H9 (cell line): Measurements from ENCODE around the gene PIP5KL1. TPM values are rescaled to one million over a fixed set of nuclear protein-coding genes. Genes with fewer than 3 reads are reported as not detected.
A peak's percentile ranks its signal among the peaks of the same experiment; 100 is the strongest.

Source experiments
- DNase-seq: peaks from one replicate; pipeline ENCODE4 v3.0.0-alpha.2; 2017
- H2AFZ ChIP-seq: one replicate; pipeline ENCODE4 v1.6.1; 2013; ENCODE audit warnings: mild to moderate bottlenecking, low read length, control low read depth, moderate library complexity
- H2AK5ac ChIP-seq: 2 replicates; pipeline ENCODE4 v1.6.1; 2013; ENCODE audit warnings: low read length, control low read depth, mixed read lengths; ENCODE audit not compliant: insufficient read length
- H2BK120ac ChIP-seq: one replicate; pipeline ENCODE4 v1.6.1; 2013; ENCODE audit warnings: low read depth, mild to moderate bottlenecking, low read length, control low read depth, inconsistent platforms; ENCODE audit not compliant: poor library complexity, severe bottlenecking
- H2BK12ac ChIP-seq: 2 replicates; pipeline ENCODE4 v1.6.1; 2013; ENCODE audit warnings: low read length, control low read depth, mixed read lengths, low read depth; ENCODE audit not compliant: insufficient read length
- H2BK15ac ChIP-seq: 2 replicates; pipeline ENCODE4 v1.6.1; 2013; ENCODE audit warnings: low read depth, low read length, control low read depth
- H2BK20ac ChIP-seq: one replicate; pipeline ENCODE4 v1.6.1; 2013; ENCODE audit warnings: low read depth, mild to moderate bottlenecking, low read length, control low read depth, inconsistent platforms; ENCODE audit not compliant: poor library complexity, severe bottlenecking
- H2BK5ac ChIP-seq: 2 replicates; pipeline ENCODE4 v1.6.1; 2013; ENCODE audit warnings: low read length, control low read depth, mixed read lengths; ENCODE audit not compliant: insufficient read length
- H3K14ac ChIP-seq: 2 replicates; pipeline ENCODE4 v1.6.1; 2013; ENCODE audit warnings: low read length, control low read depth; ENCODE audit not compliant: insufficient read depth
- H3K18ac ChIP-seq: 2 replicates; pipeline ENCODE4 v1.6.1; 2013; ENCODE audit warnings: low read depth, mild to moderate bottlenecking, mixed read lengths, low read length, control low read depth; ENCODE audit not compliant: insufficient read length
- H3K23ac ChIP-seq: 2 replicates; pipeline ENCODE4 v1.6.1; 2013; ENCODE audit warnings: low read length, control low read depth, mixed read lengths, low read depth; ENCODE audit not compliant: insufficient read length
- H3K23me2 ChIP-seq: 2 replicates; pipeline ENCODE4 v1.6.1; 2013; ENCODE audit warnings: low read depth, mild to moderate bottlenecking, mixed read lengths, low read length, control low read depth; ENCODE audit not compliant: insufficient read length, poor library complexity, severe bottlenecking
- H3K27ac ChIP-seq: 2 replicates; pipeline ENCODE4 v1.5.1; 2013; ENCODE audit warnings: low read length, control low read depth, mixed read lengths, low read depth; ENCODE audit not compliant: insufficient read length
- H3K27me3 ChIP-seq: 2 replicates; pipeline ENCODE4 v1.6.1; 2013; ENCODE audit warnings: low read length, control low read depth, inconsistent platforms; ENCODE audit not compliant: insufficient read depth
- H3K4ac ChIP-seq: 2 replicates; pipeline ENCODE4 v1.6.1; 2013; ENCODE audit warnings: low read depth, mild to moderate bottlenecking, control low read depth, inconsistent platforms, low read length, moderate library complexity
- H3K4me1 ChIP-seq: 2 replicates; pipeline ENCODE4 v1.6.1; 2013; ENCODE audit warnings: low read length, control low read depth, inconsistent platforms; ENCODE audit not compliant: insufficient read depth
- H3K4me2 ChIP-seq: 2 replicates; pipeline ENCODE4 v1.6.1; 2013; ENCODE audit warnings: low read length, control low read depth, mixed read lengths; ENCODE audit not compliant: insufficient read length, insufficient read depth
- H3K56ac ChIP-seq: 2 replicates; pipeline ENCODE4 v1.6.1; 2013; ENCODE audit warnings: low read depth, mild to moderate bottlenecking, mixed read lengths, low read length, control low read depth; ENCODE audit not compliant: insufficient read length
- H3K79me1 ChIP-seq: 2 replicates; pipeline ENCODE4 v1.6.1; 2013; ENCODE audit warnings: low read depth, mild to moderate bottlenecking, moderate library complexity, low read length, control low read depth, inconsistent platforms; ENCODE audit not compliant: insufficient read depth, poor library complexity, severe bottlenecking
- H3K79me2 ChIP-seq: 2 replicates; pipeline ENCODE4 v1.6.1; 2013; ENCODE audit warnings: low read length, control low read depth, inconsistent platforms; ENCODE audit not compliant: insufficient read depth
- H3K9ac ChIP-seq: 2 replicates; pipeline ENCODE4 v1.6.1; 2013; ENCODE audit warnings: low read length, control low read depth, mixed read lengths; ENCODE audit not compliant: insufficient read length; ENCODE audit errors: extremely low read depth
- H3K9me3 ChIP-seq: one replicate; pipeline ENCODE4 v1.6.1; 2013; ENCODE audit warnings: low read depth, low read length, inconsistent platforms; ENCODE audit not compliant: control insufficient read depth
- H3T11ph ChIP-seq: one replicate; pipeline ENCODE4 v1.6.1; 2013; ENCODE audit warnings: mild to moderate bottlenecking, low read length, control low read depth, inconsistent platforms
- H4K20me1 ChIP-seq: one replicate; pipeline ENCODE4 v1.6.1; 2013; ENCODE audit not compliant: control insufficient read depth, insufficient read length, insufficient read depth
- H4K5ac ChIP-seq: 2 replicates; pipeline ENCODE4 v1.6.1; 2013; ENCODE audit warnings: low read depth, mild to moderate bottlenecking, mixed read lengths, low read length, control low read depth; ENCODE audit not compliant: insufficient read length
- H4K8ac ChIP-seq: replicated peaks from 2 replicates; pipeline ENCODE4 v1.6.1; 2013; ENCODE audit warnings: low read length, control low read depth, mixed read lengths, low read depth; ENCODE audit not compliant: insufficient read length
- H4K91ac ChIP-seq: 2 replicates; pipeline ENCODE4 v1.6.1; 2013; ENCODE audit warnings: low read depth, mild to moderate bottlenecking, moderate library complexity, mixed read lengths, low read length, control low read depth; ENCODE audit not compliant: insufficient read length
- H3K27ac Mint-ChIP-seq, 3 experiments: 2 replicates in 2 of 3; 3 replicates in 1 of 3; pipeline ENCODE4 v1.8.0; 2020 to 2021; ENCODE audit warnings: mixed read lengths in 3 of 3, mild to moderate bottlenecking in 1 of 3, moderate library complexity in 1 of 3
- H3K27me3 Mint-ChIP-seq: 2 replicates; pipeline ENCODE4 v1.8.0; 2021; ENCODE audit warnings: low read depth, mild to moderate bottlenecking, moderate library complexity, mixed read lengths
- H3K36me3 Mint-ChIP-seq, 3 experiments: 2 replicates in 2 of 3; 3 replicates in 1 of 3; pipeline ENCODE4 v1.8.0; 2020 to 2021; ENCODE audit warnings: low read depth in 3 of 3, mixed read lengths in 3 of 3; ENCODE audit not compliant: insufficient read depth in 1 of 3
- H3K4me1 Mint-ChIP-seq, 2 experiments: 2 replicates each; pipeline ENCODE4 v1.8.0; 2020; ENCODE audit warnings: mixed read lengths in 2 of 2
- H3K4me3 Mint-ChIP-seq, 2 experiments: 2 replicates in 1 of 2; 3 replicates in 1 of 2; pipeline ENCODE4 v1.8.0; 2020 to 2021; ENCODE audit warnings: mild to moderate bottlenecking in 2 of 2, mixed read lengths in 2 of 2, moderate library complexity in 1 of 2
- H3K9me3 Mint-ChIP-seq, 2 experiments: 2 replicates in 1 of 2; 3 replicates in 1 of 2; pipeline ENCODE4 v1.8.0; 2020; ENCODE audit warnings: mild to moderate bottlenecking in 2 of 2, mixed read lengths in 2 of 2, moderate library complexity in 1 of 2
- WGBS: extraction: QIAGEN DNeasy Blood & Tissue Kit; methylation state at CpG from one replicate; pipeline ENCODE4 v1.1.7; 2013; ENCODE audit warnings: missing lambda C conversion rate, low lambda C conversion rate, mixed read lengths; ENCODE audit not compliant: insufficient read length; ENCODE audit errors: extremely low coverage; 5-methylcytosine and 5-hydroxymethylcytosine counted together
- total RNA-seq: library from RNA; stranded (reverse); gene quantifications from 2 replicates; pipeline ENCODE4 v1.2.1, GENCODE V29; 2021
- TF ChIP-seq, protein P1 (sequence below): fragments of 200-600 bp; sonication (generic); conservative IDR thresholded peaks from 3 replicates; pipeline ENCODE4 v1.8.0; 2021; ENCODE audit warnings: antibody characterized with exemption, mild to moderate bottlenecking

The PIP5KL1 gene
- total RNA-seq, 1 experiment from 2014 or later: 11.6 TPM

DNA sequence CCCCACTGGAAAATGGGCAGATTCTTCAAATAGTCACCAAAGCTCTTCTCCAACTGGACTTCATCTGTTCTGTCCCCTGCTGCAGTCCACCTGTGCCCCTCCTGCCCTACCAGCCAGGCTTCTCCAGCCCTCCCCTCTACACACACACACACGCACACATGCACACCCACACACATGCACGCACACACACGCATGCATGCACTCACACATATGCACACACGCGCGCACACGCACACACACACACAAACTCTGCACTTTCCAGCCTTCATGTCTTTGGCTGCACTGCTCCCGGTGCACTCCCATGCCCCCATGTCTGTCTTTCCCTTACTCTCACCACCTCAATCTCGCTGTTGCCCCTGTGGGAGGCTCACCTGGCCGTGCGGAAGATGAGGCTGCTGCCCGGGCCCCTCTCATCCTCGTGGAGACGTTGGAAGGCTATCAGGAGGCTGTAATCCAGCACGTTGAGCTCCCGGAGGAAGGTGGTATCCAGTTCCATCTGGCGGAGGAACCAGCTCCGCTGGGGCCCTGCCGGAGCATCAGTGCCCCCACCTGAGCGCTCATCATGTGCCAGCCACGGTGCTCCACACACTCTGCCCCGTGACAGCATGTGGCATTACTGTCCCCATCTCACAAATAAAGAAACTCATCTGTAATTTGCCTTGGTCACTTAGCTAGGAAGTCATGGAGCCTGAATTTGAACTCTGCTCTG, 5.7 kb downstream of the PIP5KL1 start:
- H2BK20ac ChIP-seq: no peak overlapping the region
- Mint-ChIP-seq H3K27ac (no peak overlapping the region; a peak in 1 of 7 replicates), H3K4me3 (peak overlapping the region in 1 of 2 experiments; percentile 19; a peak in 1 of 5 replicates), H3K9me3 (no peaks in the 10 kb centered on the region; a peak in 1 of 5 replicates), H3K36me3 (peaks cover 2 to 6% (median 6%) of the 10 kb centered on the region in 3 experiments; a peak in 6 of 7 replicates), H3K4me1 (peaks cover 8 to 22% of the 10 kb centered on the region in 2 experiments), H3K27me3 (peaks cover 36% of the 10 kb centered on the region)
- H4K8ac ChIP-seq: no peak overlapping the region
- no CpG with 5 or more reads among the region's 22 CpGs for WGBS
- H3K27ac ChIP-seq: no peak overlapping the region
- H3K79me1 ChIP-seq: no peaks in the 10 kb centered on the region
- H2BK120ac ChIP-seq: no peak overlapping the region
- H3K23me2 ChIP-seq: peaks cover 12% of the 10 kb centered on the region
- no peak overlapping the region for H4K5ac ChIP-seq
- no peak overlapping the region for H3K4me2 ChIP-seq
- no peak overlapping the region for H2AK5ac ChIP-seq
- DNase-seq: no peak
- peaks cover 2% of the 10 kb centered on the region; the same call in 1 of the 2 replicates for H3K4me1 ChIP-seq
- H3K79me2 ChIP-seq: no peaks in the 10 kb centered on the region
- TF ChIP-seq, protein P1, sequence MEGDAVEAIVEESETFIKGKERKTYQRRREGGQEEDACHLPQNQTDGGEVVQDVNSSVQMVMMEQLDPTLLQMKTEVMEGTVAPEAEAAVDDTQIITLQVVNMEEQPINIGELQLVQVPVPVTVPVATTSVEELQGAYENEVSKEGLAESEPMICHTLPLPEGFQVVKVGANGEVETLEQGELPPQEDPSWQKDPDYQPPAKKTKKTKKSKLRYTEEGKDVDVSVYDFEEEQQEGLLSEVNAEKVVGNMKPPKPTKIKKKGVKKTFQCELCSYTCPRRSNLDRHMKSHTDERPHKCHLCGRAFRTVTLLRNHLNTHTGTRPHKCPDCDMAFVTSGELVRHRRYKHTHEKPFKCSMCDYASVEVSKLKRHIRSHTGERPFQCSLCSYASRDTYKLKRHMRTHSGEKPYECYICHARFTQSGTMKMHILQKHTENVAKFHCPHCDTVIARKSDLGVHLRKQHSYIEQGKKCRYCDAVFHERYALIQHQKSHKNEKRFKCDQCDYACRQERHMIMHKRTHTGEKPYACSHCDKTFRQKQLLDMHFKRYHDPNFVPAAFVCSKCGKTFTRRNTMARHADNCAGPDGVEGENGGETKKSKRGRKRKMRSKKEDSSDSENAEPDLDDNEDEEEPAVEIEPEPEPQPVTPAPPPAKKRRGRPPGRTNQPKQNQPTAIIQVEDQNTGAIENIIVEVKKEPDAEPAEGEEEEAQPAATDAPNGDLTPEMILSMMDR: no peak
- H3K18ac ChIP-seq: no peak overlapping the region
- H3K56ac ChIP-seq: no peak overlapping the region
- no peak overlapping the region for H3T11ph ChIP-seq
- no peak overlapping the region for H3K9ac ChIP-seq
- H4K20me1 ChIP-seq: no peaks in the 10 kb centered on the region
- no peaks in the 10 kb centered on the region for H3K27me3 ChIP-seq
- no peaks in the 10 kb centered on the region for H3K9me3 ChIP-seq
- H4K91ac ChIP-seq: no peak overlapping the region
- no peak overlapping the region for H2AFZ ChIP-seq
- H3K4ac ChIP-seq: no peak overlapping the region
- no peak overlapping the region for H3K14ac ChIP-seq
- H3K23ac ChIP-seq: no peak overlapping the region
- H2BK15ac ChIP-seq: no peak overlapping the region
- H2BK5ac ChIP-seq: no peak overlapping the region
- H2BK12ac ChIP-seq: no peak overlapping the region
